Dedifferentiated amniotic fluid mesenchymal stem cell (primary cell): ENCODE data around the gene ANO2.

Experiments
- DNase-seq: peaks from one replicate; pipeline ENCODE4 v3.0.0-alpha.2; 2016; ENCODE audit errors: extremely low spot score

Gene ANO2

GRCh38 chr12:5945071-5946008 lies at the start of gene ANO2:
TSS of gene ANO2 (minus strand) at chr12:5945259. CDS start at chr12:5945217, 42 bp downstream.
- DNase-seq: peak; percentile 18

- no peak for DNase-seq
Observed at GRCh38 chr12:5989621-5990020, 44.6 kb upstream of the ANO2 start.

GRCh38 chr12:5988659-5989116 lies 43.6 kb upstream of the ANO2 start:
- peak; percentile 61 for DNase-seq

GRCh38 chr12:5988088-5988487 lies 43.0 kb upstream of the ANO2 start:
- DNase-seq: no peak

- no peak for DNase-seq
Observed at GRCh38 chr12:5987573-5987972, 42.5 kb upstream of the ANO2 start.

- DNase-seq: no peak
Observed at GRCh38 chr12:5985471-5985870, 40.4 kb upstream of the ANO2 start.

GRCh38 chr12:5984873-5985272 lies 39.8 kb upstream of the ANO2 start:
- no peak for DNase-seq

GRCh38 chr12:5982106-5982505 lies 37.0 kb upstream of the ANO2 start:
- no peak for DNase-seq

- no peak for DNase-seq
Observed at GRCh38 chr12:5977556-5977955, 32.5 kb upstream of the ANO2 start.

- DNase-seq: no peak
Observed at GRCh38 chr12:5976711-5977110, 31.7 kb upstream of the ANO2 start.

- no peak for DNase-seq
Observed at GRCh38 chr12:5976196-5976595, 31.1 kb upstream of the ANO2 start.

- no peak for DNase-seq
Observed at GRCh38 chr12:5973461-5974115, 28.5 kb upstream of the ANO2 start.

- no peak for DNase-seq
Observed at GRCh38 chr12:5972387-5972786, 27.3 kb upstream of the ANO2 start.

- no peak for DNase-seq
Observed at GRCh38 chr12:5971194-5971850, 26.3 kb upstream of the ANO2 start.

GRCh38 chr12:5969974-5970690 lies 25.1 kb upstream of the ANO2 start:
- no peak for DNase-seq

- DNase-seq: no peak
Observed at GRCh38 chr12:5969156-5969973, 24.3 kb upstream of the ANO2 start.

- DNase-seq: no peak
Observed at GRCh38 chr12:5967645-5968415, 22.8 kb upstream of the ANO2 start.

- DNase-seq: no peak
Observed at GRCh38 chr12:5966486-5967095, 21.5 kb upstream of the ANO2 start.

GRCh38 chr12:5965950-5966383 lies 20.9 kb upstream of the ANO2 start:
- peak; percentile 35 for DNase-seq
